ENCODE results near the gene TNFAIP8L2.

The TNFAIP8L2 gene

DNA sequence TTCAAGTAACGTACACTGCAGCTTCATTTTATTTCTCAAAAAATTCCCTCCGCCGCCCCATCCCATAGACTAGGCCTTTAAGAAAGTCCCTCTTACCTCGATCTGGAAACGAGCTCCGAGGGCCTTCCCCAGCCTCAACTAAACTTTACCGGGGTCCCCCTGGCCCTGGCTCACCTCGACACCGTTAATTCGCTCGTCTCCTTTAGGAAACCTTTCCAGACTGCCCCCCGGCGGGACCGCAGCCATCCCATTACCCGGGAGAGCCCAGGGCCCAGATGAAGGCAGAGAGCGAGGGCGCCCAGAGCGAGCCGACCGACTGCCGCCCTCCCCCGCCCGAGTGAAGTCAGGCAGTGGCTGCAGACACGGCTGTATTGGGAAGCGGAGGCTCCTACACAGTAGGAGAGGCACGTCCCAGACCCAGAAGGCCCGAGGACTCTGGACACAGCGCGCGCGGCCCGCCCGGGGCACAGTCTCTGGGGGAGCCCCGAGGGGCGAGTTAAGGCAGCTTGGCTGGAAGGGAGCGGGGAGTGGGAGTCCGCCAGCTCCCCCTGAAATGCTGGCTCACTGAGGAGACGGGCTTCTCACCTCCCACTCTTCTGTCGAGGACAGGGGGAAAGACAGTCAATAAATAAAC, 24.6 kb upstream of the TNFAIP8L2 start:
- H3K27me3 ChIP-seq (ENCODE audit: insufficient read depth, insufficient read length) = no peaks in the 10 kb centered on the region
- H3K4me3 ChIP-seq (ENCODE audit: insufficient read length, low read depth) = peak overlapping the region; percentile 44
- no peak for DNase-seq (ENCODE audit: low read depth, low spot score)
- H3K36me3 ChIP-seq (ENCODE audit: insufficient read depth, insufficient read length, low read length) = peaks cover 33% of the 10 kb centered on the region
- H3K9ac ChIP-seq (ENCODE audit: insufficient read length, low read depth) = peak overlapping the region; percentile 80
- peaks cover 18% of the 10 kb centered on the region for H3K4me1 ChIP-seq (ENCODE audit: insufficient read depth, insufficient read length)
- no peak for TF ChIP-seq ZNF274 (IDR thresholded peaks at IDR 0.05; ENCODE audit: low read depth, low read length)
- TF ChIP-seq SUZ12 (IDR thresholded peaks at IDR 0.05; ENCODE audit: extremely low read depth, insufficient read depth, insufficient read length) = no peak
- no peak for TF ChIP-seq YY1 (IDR thresholded peaks at IDR 0.05; ENCODE audit: insufficient read depth, insufficient read length)
- no peaks in the 10 kb centered on the region for H3K9me3 ChIP-seq (ENCODE audit: insufficient read depth, low read length)

DNA sequence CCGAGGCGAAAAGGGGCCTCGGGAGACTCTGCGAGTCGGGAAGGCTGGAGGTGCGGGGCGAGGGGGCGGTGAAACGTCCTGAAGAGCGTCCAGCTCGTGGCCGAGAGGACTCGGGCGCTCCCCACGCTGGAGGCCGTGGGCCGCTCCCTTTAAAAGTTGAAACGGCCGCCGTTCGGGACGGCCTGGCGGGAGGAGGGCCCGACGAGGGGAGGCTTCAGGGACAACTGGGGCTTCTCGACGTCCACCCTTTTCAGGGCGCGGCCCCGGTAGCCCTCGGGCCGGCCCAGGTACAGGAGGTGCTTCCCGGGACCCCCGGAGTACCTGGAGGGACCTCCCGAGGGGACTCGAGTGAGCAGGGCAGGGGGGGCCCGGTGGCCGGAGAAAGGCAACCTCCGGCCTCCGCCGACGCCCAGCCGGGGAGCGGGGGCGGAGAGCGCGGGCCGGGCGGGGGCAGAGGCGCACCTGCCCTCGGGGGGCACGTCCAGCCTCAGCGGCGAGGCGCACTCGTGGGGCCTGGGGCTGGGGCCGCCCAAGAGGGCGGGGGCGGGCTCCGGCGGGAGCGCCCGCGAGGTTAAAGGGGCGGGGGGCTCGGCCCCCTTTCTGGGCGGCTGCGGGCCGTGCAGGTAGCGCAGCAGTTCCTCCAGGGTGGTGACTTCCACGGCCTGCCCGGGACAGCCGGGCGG, 24.0 kb upstream of the TNFAIP8L2 start:
- H3K27me3 ChIP-seq (ENCODE audit: insufficient read depth, insufficient read length) = no peaks in the 10 kb centered on the region
- peak overlapping the region; percentile 80 for H3K9ac ChIP-seq (ENCODE audit: insufficient read length, low read depth)
- H3K4me3 ChIP-seq (ENCODE audit: insufficient read length, low read depth) = no peak overlapping the region
- H3K9me3 ChIP-seq (ENCODE audit: insufficient read depth, low read length) = no peaks in the 10 kb centered on the region
- no peak for DNase-seq (ENCODE audit: low read depth, low spot score)
- TF ChIP-seq YY1 (IDR thresholded peaks at IDR 0.05; ENCODE audit: insufficient read depth, insufficient read length) (no peak), SUZ12 (IDR thresholded peaks at IDR 0.05; ENCODE audit: extremely low read depth, insufficient read depth, insufficient read length) (no peak), ZNF274 (IDR thresholded peaks at IDR 0.05; ENCODE audit: low read depth, low read length) (no peak)
- peaks cover 36% of the 10 kb centered on the region for H3K36me3 ChIP-seq (ENCODE audit: insufficient read depth, insufficient read length, low read length)
- peaks cover 19% of the 10 kb centered on the region for H3K4me1 ChIP-seq (ENCODE audit: insufficient read depth, insufficient read length)

DNA sequence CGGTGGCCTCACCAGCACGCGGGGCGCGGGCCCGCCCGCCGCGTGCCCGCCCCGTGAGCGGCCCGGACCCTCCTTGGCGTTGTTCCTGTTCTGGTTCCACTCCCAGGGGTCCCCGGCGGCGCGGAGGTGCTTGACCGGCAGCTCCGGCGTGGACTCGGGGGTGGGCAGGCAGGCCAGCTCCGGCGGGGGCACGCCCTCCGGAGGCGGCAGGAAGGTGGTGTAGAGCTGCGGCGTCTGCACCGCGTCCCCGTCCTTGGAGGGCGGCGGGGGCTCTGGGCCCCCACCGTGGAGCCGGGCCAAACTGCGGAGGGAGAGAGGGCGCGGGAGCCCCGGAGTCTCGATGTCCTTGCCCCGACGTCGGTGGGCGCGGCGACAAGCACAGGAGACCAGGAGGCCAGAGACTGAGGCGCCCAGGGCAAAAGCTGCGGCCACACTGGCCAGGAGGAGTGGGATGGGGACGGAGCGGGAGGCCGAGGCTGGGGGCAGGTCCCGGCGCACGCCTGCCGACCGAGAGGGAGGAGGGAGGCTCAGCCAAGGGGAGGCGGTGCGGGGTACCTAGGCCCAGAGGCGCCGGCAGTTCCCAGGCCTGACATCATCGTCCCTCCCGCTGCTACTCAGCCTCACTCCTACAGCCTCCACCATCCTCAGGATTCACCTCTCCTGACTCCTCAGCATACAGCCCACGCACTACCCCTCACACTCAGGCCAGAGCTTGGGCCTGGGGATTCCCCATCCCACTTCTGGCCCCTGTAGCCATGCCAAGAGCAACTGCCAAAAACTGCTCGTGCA, 23.2 kb upstream of the TNFAIP8L2 start:
- no peak for DNase-seq (ENCODE audit: low read depth, low spot score)
- H3K4me3 ChIP-seq (ENCODE audit: insufficient read length, low read depth) = no peak overlapping the region

DNA sequence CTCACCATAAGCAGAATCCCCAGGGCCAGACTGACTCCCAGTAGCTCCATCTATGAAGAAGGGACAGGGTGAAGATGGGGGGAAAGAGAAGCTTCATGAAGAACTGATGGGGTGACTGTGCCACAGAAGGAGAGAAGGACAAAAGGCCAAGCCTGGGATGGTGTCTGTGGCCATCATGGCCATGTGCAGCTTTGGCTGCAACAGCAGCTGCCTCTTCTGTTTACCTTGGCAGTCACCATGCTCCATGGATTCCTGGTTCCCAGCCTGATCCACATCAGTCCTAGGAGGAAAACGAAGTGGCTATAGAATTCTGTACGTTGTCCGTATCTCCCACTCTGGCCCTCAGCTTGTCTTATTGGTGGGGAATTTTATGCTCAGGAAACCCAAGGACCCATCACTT, 22.1 kb upstream of the TNFAIP8L2 start:
- H3K36me3 ChIP-seq (ENCODE audit: insufficient read depth, insufficient read length, low read length) = peaks cover 50% of the 10 kb centered on the region
- H3K9ac ChIP-seq (ENCODE audit: insufficient read length, low read depth) = no peak overlapping the region
- TF ChIP-seq SUZ12 (IDR thresholded peaks at IDR 0.05; ENCODE audit: extremely low read depth, insufficient read depth, insufficient read length) (no peak), ZNF274 (IDR thresholded peaks at IDR 0.05; ENCODE audit: low read depth, low read length) (no peak), YY1 (IDR thresholded peaks at IDR 0.05; ENCODE audit: insufficient read depth, insufficient read length) (no peak)
- H3K9me3 ChIP-seq (ENCODE audit: insufficient read depth, low read length) = no peaks in the 10 kb centered on the region
- no peaks in the 10 kb centered on the region for H3K27me3 ChIP-seq (ENCODE audit: insufficient read depth, insufficient read length)
- DNase-seq (ENCODE audit: low read depth, low spot score) = no peak
- H3K4me1 ChIP-seq (ENCODE audit: insufficient read depth, insufficient read length) = peaks cover 23% of the 10 kb centered on the region
- H3K4me3 ChIP-seq (ENCODE audit: insufficient read length, low read depth) = no peak overlapping the region

More for the DNA sequence above, 23.2 kb upstream of the TNFAIP8L2 start:
- Histone ChIP-seq H3K9ac (ENCODE audit: insufficient read length, low read depth) (peak overlapping the region; percentile 50), H3K4me1 (ENCODE audit: insufficient read depth, insufficient read length) (peaks cover 25% of the 10 kb centered on the region), H3K36me3 (ENCODE audit: insufficient read depth, insufficient read length, low read length) (peaks cover 42% of the 10 kb centered on the region), H3K27me3 (ENCODE audit: insufficient read depth, insufficient read length) (no peaks in the 10 kb centered on the region), H3K9me3 (ENCODE audit: insufficient read depth, low read length) (no peaks in the 10 kb centered on the region)
- TF ChIP-seq ZNF274 (IDR thresholded peaks at IDR 0.05; ENCODE audit: low read depth, low read length) = no peak

DNA sequence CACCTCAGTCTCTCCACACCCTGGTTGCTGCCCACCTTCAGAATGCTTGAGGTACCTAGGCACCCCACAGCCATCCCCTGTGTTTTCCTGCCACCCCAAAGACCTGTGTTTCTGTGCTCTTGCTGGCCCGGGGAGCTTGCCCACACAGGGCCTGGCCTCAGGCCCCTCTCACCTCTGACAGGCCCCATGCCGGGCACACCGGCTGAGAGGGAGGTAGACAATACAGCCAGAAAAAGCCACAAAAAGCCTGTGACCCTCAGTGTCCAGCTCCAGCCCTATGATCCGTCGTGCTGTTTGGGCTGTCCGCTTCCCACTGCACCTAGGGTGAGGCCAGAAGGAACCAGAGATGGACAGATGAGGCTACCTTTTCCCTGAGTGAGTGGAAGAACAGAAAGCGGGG, 21.5 kb upstream of the TNFAIP8L2 start:
- Histone ChIP-seq H3K4me1 (ENCODE audit: insufficient read depth, insufficient read length) (peaks cover 23% of the 10 kb centered on the region), H3K9ac (ENCODE audit: insufficient read length, low read depth) (no peak overlapping the region)

DNA sequence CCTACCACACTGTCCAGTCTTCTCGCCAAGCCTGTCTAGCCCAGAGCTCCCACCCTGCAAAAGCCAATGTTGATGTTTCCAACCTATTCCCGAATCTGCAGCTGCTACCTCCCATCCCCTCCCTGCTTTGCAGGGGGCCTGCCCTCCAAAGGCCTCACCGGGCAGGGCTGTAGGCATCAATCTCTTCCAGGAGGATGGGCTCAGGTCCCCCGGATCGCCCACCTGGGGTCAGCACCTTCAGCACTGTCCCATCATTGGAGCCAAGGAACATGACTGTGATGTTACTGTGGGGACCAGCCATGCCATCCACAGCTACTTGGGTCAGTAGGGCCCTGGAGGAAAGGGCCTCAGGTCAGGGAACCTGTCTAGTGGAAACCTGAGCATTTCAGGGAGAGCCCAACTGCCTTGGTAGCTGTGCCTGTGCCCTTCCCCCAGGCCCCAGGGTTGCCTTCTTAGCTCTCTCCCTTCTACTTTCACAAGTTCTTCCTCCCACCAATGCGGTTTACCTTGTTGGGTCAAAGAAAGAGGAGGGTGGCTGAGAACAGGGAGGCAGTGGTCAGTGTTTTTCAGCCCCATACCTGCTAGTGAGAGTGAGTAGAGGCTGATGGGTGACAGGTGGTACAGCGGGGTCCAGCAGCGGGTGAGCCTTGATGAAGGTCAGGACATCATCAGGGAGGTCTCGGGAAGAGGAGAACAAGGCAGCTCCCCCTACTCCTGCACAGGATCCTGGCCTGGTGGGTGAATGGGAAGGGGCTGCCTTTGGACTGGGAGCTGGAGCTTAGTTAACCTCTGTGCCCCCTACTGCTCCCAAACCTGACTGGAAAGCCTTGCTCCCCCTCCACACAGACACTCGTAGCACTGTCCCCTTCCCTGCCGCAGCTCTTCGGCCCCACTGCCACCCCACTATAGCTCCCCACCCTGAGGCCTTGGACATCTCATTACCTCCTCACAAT, 20.7 kb upstream of the TNFAIP8L2 start:
- TF ChIP-seq ZNF274 (IDR thresholded peaks at IDR 0.05; ENCODE audit: low read depth, low read length) (no peak), YY1 (IDR thresholded peaks at IDR 0.05; ENCODE audit: insufficient read depth, insufficient read length) (no peak), SUZ12 (IDR thresholded peaks at IDR 0.05; ENCODE audit: extremely low read depth, insufficient read depth, insufficient read length) (no peak)
- Histone ChIP-seq H3K4me3 (ENCODE audit: insufficient read length, low read depth) (no peak overlapping the region), H3K27me3 (ENCODE audit: insufficient read depth, insufficient read length) (no peaks in the 10 kb centered on the region), H3K36me3 (ENCODE audit: insufficient read depth, insufficient read length, low read length) (peaks cover 61% of the 10 kb centered on the region), H3K4me1 (ENCODE audit: insufficient read depth, insufficient read length) (peaks cover 23% of the 10 kb centered on the region), H3K9me3 (ENCODE audit: insufficient read depth, low read length) (no peaks in the 10 kb centered on the region), H3K9ac (ENCODE audit: insufficient read length, low read depth) (no peak overlapping the region)
- DNase-seq (ENCODE audit: low read depth, low spot score) = no peak

More for the DNA sequence above, 21.5 kb upstream of the TNFAIP8L2 start:
- no peak overlapping the region for H3K4me3 ChIP-seq (ENCODE audit: insufficient read length, low read depth)
- H3K36me3 ChIP-seq (ENCODE audit: insufficient read depth, insufficient read length, low read length) = peaks cover 56% of the 10 kb centered on the region
- H3K9me3 ChIP-seq (ENCODE audit: insufficient read depth, low read length) = no peaks in the 10 kb centered on the region
- no peaks in the 10 kb centered on the region for H3K27me3 ChIP-seq (ENCODE audit: insufficient read depth, insufficient read length)
- no peak for DNase-seq (ENCODE audit: low read depth, low spot score)
- TF ChIP-seq YY1 (IDR thresholded peaks at IDR 0.05; ENCODE audit: insufficient read depth, insufficient read length) = no peak

Measured in NT2/D1 (cell line).